ENCODE results near the gene TDRD7. TPM values are rescaled to one million over a fixed set of nuclear protein-coding genes. Genes with fewer than 3 reads are reported as not detected.
A peak's percentile ranks its signal among the peaks of the same experiment; 100 is the strongest.

TDRD7 gene
- total RNA-seq, 2 experiments from 2014 or later, result 10.3 to 15.3 TPM

- Mint-ChIP-seq H3K4me3 (no peak overlapping the region), H3K36me3 (no peaks in the 10 kb centered on the region), H3K27ac (peak overlapping the region; percentile 49), H3K4me1 (peaks cover 16% of the 10 kb centered on the region), H3K9me3 (ENCODE audit: low read depth) (no peaks in the 10 kb centered on the region), H3K27me3 (peaks cover 9% of the 10 kb centered on the region)
- DNase-seq (peak; percentile 56), ATAC-seq (peak; percentile 76)
- CTCF ChIA-PET, result interaction anchor here (0.7 to 1.5 kb wide), 5 partner anchors 8 to 99 kb away, joined by 3 to 8 read pairs (median 3); partner anchors contain the start of gene TDRD7
Observed at GRCh38 chr9:97510797-97511654, 99.1 kb downstream of the TDRD7 start.

- peaks cover 17% of the 10 kb centered on the region for H3K27me3 Mint-ChIP-seq
- peaks cover 16% of the 10 kb centered on the region for H3K4me1 Mint-ChIP-seq
- H3K9me3 Mint-ChIP-seq (ENCODE audit: low read depth), result no peaks in the 10 kb centered on the region
- no peak overlapping the region for H3K4me3 Mint-ChIP-seq
- H3K36me3 Mint-ChIP-seq, result no peaks in the 10 kb centered on the region
- no peak for DNase-seq
- ATAC-seq, result no peak
- CTCF ChIA-PET, result interaction anchor here (0.9 to 1.3 kb wide), 3 partner anchors 9 to 100 kb away, joined by 3 to 7 read pairs (median 3); partner anchors contain the start of gene TDRD7
- H3K27ac Mint-ChIP-seq, result no peak overlapping the region
Observed at GRCh38 chr9:97511655-97512427, 99.9 kb downstream of the TDRD7 start.

- DNase-seq (no peak), ATAC-seq (no peak)
- no peaks in the 10 kb centered on the region for H3K9me3 Mint-ChIP-seq (ENCODE audit: low read depth)
- peaks cover 25% of the 10 kb centered on the region for H3K27me3 Mint-ChIP-seq
- no peak overlapping the region for H3K27ac Mint-ChIP-seq
- CTCF ChIA-PET, result no interaction called here
- H3K4me1 Mint-ChIP-seq, result peaks cover 16% of the 10 kb centered on the region
- no peaks in the 10 kb centered on the region for H3K36me3 Mint-ChIP-seq
- H3K4me3 Mint-ChIP-seq, result no peak overlapping the region
Observed at GRCh38 chr9:97512966-97513560, 101.2 kb downstream of the TDRD7 start.

- H3K36me3 Mint-ChIP-seq, result no peaks in the 10 kb centered on the region
- no peak overlapping the region for H3K4me3 Mint-ChIP-seq
- DNase-seq (no peak), ATAC-seq (no peak)
- H3K27ac Mint-ChIP-seq, result no peak overlapping the region
- H3K27me3 Mint-ChIP-seq, result peaks cover 36% of the 10 kb centered on the region
- H3K4me1 Mint-ChIP-seq, result peaks cover 16% of the 10 kb centered on the region
- CTCF ChIA-PET, result interaction anchor here (1.1 kb wide), 1 partner anchor 84 kb away, joined by 3 read pairs; no protein-coding TSS in a partner anchor
- H3K9me3 Mint-ChIP-seq (ENCODE audit: low read depth), result no peaks in the 10 kb centered on the region
Observed at GRCh38 chr9:97514531-97514930, 102.6 kb downstream of the TDRD7 start.

GRCh38 chr9:97515662-97516061, 103.8 kb downstream of the TDRD7 start:
- no peak overlapping the region for H3K4me3 Mint-ChIP-seq
- peaks cover 43% of the 10 kb centered on the region for H3K27me3 Mint-ChIP-seq
- CTCF ChIA-PET, result interaction anchor here (0.9 to 1.3 kb wide), 2 partner anchors 10 to 11 kb away, joined by 3 read pairs; no protein-coding TSS in a partner anchor
- no peak overlapping the region for H3K27ac Mint-ChIP-seq
- DNase-seq (no peak), ATAC-seq (no peak)
- H3K9me3 Mint-ChIP-seq (ENCODE audit: low read depth), result no peaks in the 10 kb centered on the region
- peaks cover 14% of the 10 kb centered on the region for H3K4me1 Mint-ChIP-seq
- H3K36me3 Mint-ChIP-seq, result no peaks in the 10 kb centered on the region

GRCh38 chr9:97516111-97516510, 104.2 kb downstream of the TDRD7 start:
- Mint-ChIP-seq H3K36me3 (no peaks in the 10 kb centered on the region), H3K4me3 (no peak overlapping the region), H3K4me1 (peaks cover 10% of the 10 kb centered on the region), H3K27me3 (peaks cover 48% of the 10 kb centered on the region), H3K27ac (no peak overlapping the region), H3K9me3 (ENCODE audit: low read depth) (no peaks in the 10 kb centered on the region)
- ATAC-seq, result no peak
- CTCF ChIA-PET, result interaction anchor here (0.9 to 1.3 kb wide), 2 partner anchors 9 to 11 kb away, joined by 3 read pairs; no protein-coding TSS in a partner anchor
- DNase-seq, result no peak

- no peak for ATAC-seq
- Mint-ChIP-seq H3K9me3 (ENCODE audit: low read depth) (no peaks in the 10 kb centered on the region), H3K36me3 (no peaks in the 10 kb centered on the region), H3K4me3 (no peak overlapping the region), H3K27ac (no peak overlapping the region), H3K4me1 (no peaks in the 10 kb centered on the region), H3K27me3 (peaks cover 59% of the 10 kb centered on the region)
- no peak for DNase-seq
- CTCF ChIA-PET, result interaction anchor here (1.2 kb wide), 1 partner anchor 14 kb away, joined by 3 read pairs; no protein-coding TSS in a partner anchor
Observed at GRCh38 chr9:97517331-97518089, 105.6 kb downstream of the TDRD7 start.

GRCh38 chr9:97518166-97518908, 106.4 kb downstream of the TDRD7 start:
- H3K9me3 Mint-ChIP-seq (ENCODE audit: low read depth), result no peaks in the 10 kb centered on the region
- CTCF ChIA-PET, result interaction anchor here (0.9 to 1.2 kb wide), 3 partner anchors 8 to 80 kb away, joined by 3 to 4 read pairs (median 3); no protein-coding TSS in a partner anchor
- ATAC-seq (no peak), DNase-seq (no peak)
- no peaks in the 10 kb centered on the region for H3K36me3 Mint-ChIP-seq
- no peak overlapping the region for H3K4me3 Mint-ChIP-seq
- no peaks in the 10 kb centered on the region for H3K4me1 Mint-ChIP-seq
- H3K27ac Mint-ChIP-seq, result no peak overlapping the region
- H3K27me3 Mint-ChIP-seq, result peaks cover 59% of the 10 kb centered on the region

- no peaks in the 10 kb centered on the region for H3K4me1 Mint-ChIP-seq
- DNase-seq (no peak), ATAC-seq (no peak)
- no peak overlapping the region for H3K27ac Mint-ChIP-seq
- H3K9me3 Mint-ChIP-seq (ENCODE audit: low read depth), result no peaks in the 10 kb centered on the region
- H3K27me3 Mint-ChIP-seq, result peaks cover 59% of the 10 kb centered on the region
- H3K4me3 Mint-ChIP-seq, result no peak overlapping the region
- H3K36me3 Mint-ChIP-seq, result no peaks in the 10 kb centered on the region
- CTCF ChIA-PET, result interaction anchor here (0.9 to 1.2 kb wide), 3 partner anchors 9 to 80 kb away, joined by 3 to 4 read pairs (median 3); no protein-coding TSS in a partner anchor
Observed at GRCh38 chr9:97518909-97519307, 107.0 kb downstream of the TDRD7 start.

- peak; percentile 16 for ATAC-seq
- Mint-ChIP-seq H3K36me3 (no peaks in the 10 kb centered on the region), H3K27me3 (peaks cover 59% of the 10 kb centered on the region), H3K4me1 (no peaks in the 10 kb centered on the region), H3K4me3 (no peak overlapping the region), H3K27ac (no peak overlapping the region), H3K9me3 (ENCODE audit: low read depth) (no peaks in the 10 kb centered on the region)
- CTCF ChIA-PET, result interaction anchor here (0.9 to 1.2 kb wide), 2 partner anchors 9 to 79 kb away, joined by 3 to 4 read pairs; no protein-coding TSS in a partner anchor
- no peak for DNase-seq
Observed at GRCh38 chr9:97519441-97519970, 107.6 kb downstream of the TDRD7 start.

GRCh38 chr9:97521576-97522333, 109.9 kb downstream of the TDRD7 start:
- H3K4me1 Mint-ChIP-seq, result no peaks in the 10 kb centered on the region
- no peak overlapping the region for H3K4me3 Mint-ChIP-seq
- no peak for ATAC-seq
- CTCF ChIA-PET, result no interaction called here
- no peak overlapping the region for H3K27ac Mint-ChIP-seq
- no peaks in the 10 kb centered on the region for H3K36me3 Mint-ChIP-seq
- DNase-seq, result no peak
- peaks cover 46% of the 10 kb centered on the region for H3K27me3 Mint-ChIP-seq
- no peaks in the 10 kb centered on the region for H3K9me3 Mint-ChIP-seq (ENCODE audit: low read depth)
